Sigmoid colon (tissue), 7 donors: ENCODE data around the gene GPR55. TPM values are rescaled to one million over a fixed set of nuclear protein-coding genes. Genes with fewer than 3 reads are reported as not detected.

Source experiments
- DNase-seq: peaks from one replicate; pipeline ENCODE4 v3.0.0-alpha.2; 2019
- H3K27ac ChIP-seq, 4 donors: fragments of 200-600 bp; sonication (generic); one replicate each; pipeline ENCODE4 v1.5.1; 2016 to 2019; ENCODE audit warnings: mild to moderate bottlenecking in 1 of 4
- H3K27me3 ChIP-seq, 3 donors: fragments of 200-600 bp; sonication (generic); one replicate each; pipeline ENCODE4 v1.5.1; 2019; ENCODE audit warnings: mild to moderate bottlenecking in 1 of 3
- H3K36me3 ChIP-seq, 4 donors: fragments of 200-600 bp; sonication (generic); one replicate each; pipeline ENCODE4 v1.5.1; 2016 to 2019
- H3K4me1 ChIP-seq, 4 donors: fragments of 200-600 bp; sonication (generic); one replicate each; pipeline ENCODE4 v1.5.1; 2017 to 2019
- H3K4me3 ChIP-seq, 4 donors: fragments of 200-600 bp; sonication (generic); one replicate each; pipeline ENCODE4 v1.5.1; 2017 to 2019; ENCODE audit warnings: mild to moderate bottlenecking in 2 of 4, moderate library complexity in 1 of 4
- H3K9me3 ChIP-seq, 4 donors: fragments of 200-600 bp in 3 of 4; sonication (generic) in 3 of 4; one replicate each; pipeline versions ENCODE4 v1.5.1 to v1.6.1; 2013 to 2019
- EP300 ChIP-seq, 4 donors: sonication (generic); formaldehyde crosslinking; IDR thresholded peaks; one replicate each; pipeline ENCODE4 v1.6.1; 2017; ENCODE audit warnings: antibody characterized with exemption in 4 of 4
- POLR2A ChIP-seq, 2 donors: fragments of 450-650 bp; IDR thresholded peaks; one replicate each; pipeline ENCODE4 v1.6.1; 2016; ENCODE audit warnings: antibody characterized with exemption in 2 of 2, mild to moderate bottlenecking in 2 of 2, moderate library complexity in 2 of 2
- POLR2AphosphoS5 ChIP-seq, 4 donors: sonication (generic); formaldehyde crosslinking; IDR thresholded peaks; one replicate each; pipeline ENCODE4 v1.6.1; 2017; ENCODE audit warnings: antibody characterized with exemption in 4 of 4
- WGBS, 2 donors: extraction: QIAGEN DNeasy Blood & Tissue Kit; methylation state at CpG; one replicate each; pipeline ENCODE4 v1.1.7; 2013; 5-methylcytosine and 5-hydroxymethylcytosine counted together
- intact Hi-C: fragments of 100-400 bp; cut with DNase I; formaldehyde crosslinking; loops from one replicate; pipeline ENCODE4 v1.15.1; 2023
- polyA plus RNA-seq, 3 donors: library from polyadenylated mRNA; stranded (reverse); fragments of 200-250 nt; gene quantifications; one replicate each; pipeline ENCODE4 v1.2.3, GENCODE V29; 2013
- total RNA-seq, 4 donors: library from RNA; depleted of rRNA; stranded (reverse); fragments of >200 nt; gene quantifications; one replicate each; pipeline ENCODE4 v1.1.0, GENCODE V29; 2016
- TF ChIP-seq, protein P1 (sequence below), 4 experiments: fragments of 450-650 bp in 3 of 4; fragments of 200-600 bp in 1 of 4; IDR thresholded peaks; one replicate each; pipeline ENCODE4 v1.5.1; 2016 to 2019; ENCODE audit warnings: antibody characterized with exemption in 4 of 4, mild to moderate bottlenecking in 3 of 4, moderate library complexity in 2 of 4
- donor health status: healthy with polysubstance abuse.
- donor health status: Bipolar disorder and iron deficiency.
- donor health status: healthy.

The GPR55 gene
- total and polyA plus RNA-seq, 7 donors: 0.23 to 1.4 TPM; not detected in 5

DNA sequence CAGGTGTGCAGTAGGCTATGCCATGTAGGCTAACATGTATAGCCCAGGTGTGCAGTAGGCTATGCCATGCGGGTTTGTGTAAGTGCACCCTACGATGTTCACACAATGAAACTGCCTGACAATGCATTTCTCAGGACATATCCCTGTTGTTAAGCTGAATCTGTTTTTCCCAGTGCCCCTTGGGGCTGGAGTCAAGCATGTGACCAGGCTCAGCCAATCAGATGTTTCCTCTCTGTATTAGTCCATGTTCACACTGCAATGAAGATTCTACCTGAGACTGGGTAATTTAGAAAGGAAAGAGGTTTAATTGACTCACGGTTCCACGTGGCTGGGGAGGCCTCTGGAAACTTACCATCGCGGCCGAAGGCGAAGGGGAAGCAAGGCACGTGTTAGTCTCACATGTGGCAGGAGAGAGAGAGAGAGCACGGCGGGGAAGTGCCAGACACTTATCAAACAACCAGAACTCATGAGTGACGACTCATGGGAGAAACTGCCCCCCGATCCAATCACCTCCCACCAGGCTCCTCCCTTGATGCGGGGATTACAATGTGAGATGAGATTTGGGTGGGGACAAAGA is 36.1 kb downstream of the GPR55 start:
- no peak for TF ChIP-seq POLR2AphosphoS5 (IDR thresholded peaks at IDR 0.05)
- TF ChIP-seq POLR2A (IDR thresholded peaks at IDR 0.05): no peak
- TF ChIP-seq EP300 (IDR thresholded peaks at IDR 0.05): no peak
- TF ChIP-seq, protein P1, sequence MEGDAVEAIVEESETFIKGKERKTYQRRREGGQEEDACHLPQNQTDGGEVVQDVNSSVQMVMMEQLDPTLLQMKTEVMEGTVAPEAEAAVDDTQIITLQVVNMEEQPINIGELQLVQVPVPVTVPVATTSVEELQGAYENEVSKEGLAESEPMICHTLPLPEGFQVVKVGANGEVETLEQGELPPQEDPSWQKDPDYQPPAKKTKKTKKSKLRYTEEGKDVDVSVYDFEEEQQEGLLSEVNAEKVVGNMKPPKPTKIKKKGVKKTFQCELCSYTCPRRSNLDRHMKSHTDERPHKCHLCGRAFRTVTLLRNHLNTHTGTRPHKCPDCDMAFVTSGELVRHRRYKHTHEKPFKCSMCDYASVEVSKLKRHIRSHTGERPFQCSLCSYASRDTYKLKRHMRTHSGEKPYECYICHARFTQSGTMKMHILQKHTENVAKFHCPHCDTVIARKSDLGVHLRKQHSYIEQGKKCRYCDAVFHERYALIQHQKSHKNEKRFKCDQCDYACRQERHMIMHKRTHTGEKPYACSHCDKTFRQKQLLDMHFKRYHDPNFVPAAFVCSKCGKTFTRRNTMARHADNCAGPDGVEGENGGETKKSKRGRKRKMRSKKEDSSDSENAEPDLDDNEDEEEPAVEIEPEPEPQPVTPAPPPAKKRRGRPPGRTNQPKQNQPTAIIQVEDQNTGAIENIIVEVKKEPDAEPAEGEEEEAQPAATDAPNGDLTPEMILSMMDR (IDR thresholded peaks at IDR 0.05): no peak
- DNase-seq: no peak
- H3K27ac ChIP-seq: no peak overlapping the region
- intact Hi-C loops: no loop called here
- H3K4me1 ChIP-seq: no peaks in the 10 kb centered on the region
- no peaks in the 10 kb centered on the region for H3K36me3 ChIP-seq
- WGBS, 2 donors: 92 to 95% methylated on average over 14 of the region's 14 CpGs
- no peaks in the 10 kb centered on the region for H3K27me3 ChIP-seq
- H3K4me3 ChIP-seq: no peak overlapping the region
- H3K9me3 ChIP-seq: no peaks in the 10 kb centered on the region

GRCh38 chr2:230887342-230887741 is 37.7 kb downstream of the GPR55 start:
- 82 to 88% methylated on average over 7 of the region's 7 CpGs for WGBS, 2 donors
- H3K4me3 ChIP-seq: no peak overlapping the region

DNA sequence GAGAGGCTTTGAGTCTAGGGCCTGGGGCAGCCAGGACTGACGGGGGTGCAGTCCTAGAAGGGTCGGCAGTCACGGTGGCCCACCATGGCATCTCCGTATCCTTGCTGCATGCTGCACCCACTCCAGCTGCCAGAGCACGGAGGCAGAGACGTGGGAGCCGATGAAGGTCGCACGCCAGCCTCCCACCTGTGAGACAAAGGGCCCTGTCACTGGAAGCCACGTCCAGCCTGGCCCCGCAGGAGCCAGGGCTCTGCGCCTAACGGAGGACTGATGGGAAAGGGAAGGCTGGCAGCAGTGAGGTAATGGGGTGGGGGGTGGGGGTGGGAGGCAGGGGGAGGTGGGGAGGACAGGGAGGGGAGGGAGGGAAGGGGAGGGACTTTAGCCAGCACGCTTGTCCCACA is 38.4 kb downstream of the GPR55 start:
- H3K4me3 ChIP-seq: no peak overlapping the region
- no peaks in the 10 kb centered on the region for H3K9me3 ChIP-seq
- WGBS, 2 donors: 84 to 91% methylated on average over 14 of the region's 14 CpGs
- H3K27ac ChIP-seq: no peak overlapping the region
- no peaks in the 10 kb centered on the region for H3K36me3 ChIP-seq
- intact Hi-C loops: no loop called here
- no peaks in the 10 kb centered on the region for H3K27me3 ChIP-seq
- H3K4me1 ChIP-seq: no peaks in the 10 kb centered on the region
- no peak for DNase-seq
- TF ChIP-seq EP300 (IDR thresholded peaks at IDR 0.05) (no peak), POLR2A (IDR thresholded peaks at IDR 0.05) (no peak), POLR2AphosphoS5 (IDR thresholded peaks at IDR 0.05) (no peak)
- TF ChIP-seq, protein P1 (IDR thresholded peaks at IDR 0.05): no peak

More at GRCh38 chr2:230887342-230887741, 37.7 kb downstream of the GPR55 start:
- no peak overlapping the region for H3K27ac ChIP-seq
- intact Hi-C loops: no loop called here
- H3K9me3 ChIP-seq: no peaks in the 10 kb centered on the region
- H3K27me3 ChIP-seq: no peaks in the 10 kb centered on the region
- no peaks in the 10 kb centered on the region for H3K36me3 ChIP-seq
- TF ChIP-seq POLR2AphosphoS5 (IDR thresholded peaks at IDR 0.05): no peak
- no peak for TF ChIP-seq EP300 (IDR thresholded peaks at IDR 0.05)
- TF ChIP-seq POLR2A (IDR thresholded peaks at IDR 0.05): no peak
- TF ChIP-seq, protein P1 (IDR thresholded peaks at IDR 0.05): no peak
- DNase-seq: no peak
- no peaks in the 10 kb centered on the region for H3K4me1 ChIP-seq

DNA sequence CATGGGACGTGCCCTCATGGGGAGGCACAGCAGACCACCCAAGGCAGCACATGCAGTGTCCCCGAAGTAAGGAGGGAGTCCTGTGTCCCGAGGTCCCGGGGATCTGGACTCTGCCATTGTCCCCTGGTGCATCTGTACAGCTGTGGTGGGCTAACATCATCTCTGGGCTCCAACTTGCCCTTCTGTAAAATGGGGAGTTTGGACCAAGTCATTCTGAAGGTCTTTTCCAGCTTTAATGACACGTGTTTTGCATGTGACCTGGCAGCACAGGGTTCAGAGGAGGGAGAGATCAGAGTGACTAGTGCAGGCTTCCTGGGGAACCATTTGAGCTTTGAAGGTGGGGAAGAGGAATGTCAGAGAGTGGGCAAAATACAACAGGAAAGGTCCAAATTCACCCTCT is 38.8 kb downstream of the GPR55 start:
- H3K27ac ChIP-seq: no peak overlapping the region
- H3K4me1 ChIP-seq: no peaks in the 10 kb centered on the region
- H3K36me3 ChIP-seq: no peaks in the 10 kb centered on the region
- WGBS, 2 donors: 82 to 89% methylated on average over 5 of the region's 5 CpGs
- no peak for TF ChIP-seq POLR2A (IDR thresholded peaks at IDR 0.05)
- no peak for TF ChIP-seq POLR2AphosphoS5 (IDR thresholded peaks at IDR 0.05)
- TF ChIP-seq EP300 (IDR thresholded peaks at IDR 0.05): no peak
- TF ChIP-seq, protein P1 (IDR thresholded peaks at IDR 0.05): no peak
- intact Hi-C loops: no loop called here
- no peaks in the 10 kb centered on the region for H3K9me3 ChIP-seq
- no peak overlapping the region for H3K4me3 ChIP-seq
- no peaks in the 10 kb centered on the region for H3K27me3 ChIP-seq
- no peak for DNase-seq
